NCI-H146 (cell line): ENCODE data around the gene METTL1.

Experiments
- DNase-seq: peaks from one replicate; lab custom pipeline; 2025; lab: John Stamatoyannopoulos, UW

Gene METTL1

DNA sequence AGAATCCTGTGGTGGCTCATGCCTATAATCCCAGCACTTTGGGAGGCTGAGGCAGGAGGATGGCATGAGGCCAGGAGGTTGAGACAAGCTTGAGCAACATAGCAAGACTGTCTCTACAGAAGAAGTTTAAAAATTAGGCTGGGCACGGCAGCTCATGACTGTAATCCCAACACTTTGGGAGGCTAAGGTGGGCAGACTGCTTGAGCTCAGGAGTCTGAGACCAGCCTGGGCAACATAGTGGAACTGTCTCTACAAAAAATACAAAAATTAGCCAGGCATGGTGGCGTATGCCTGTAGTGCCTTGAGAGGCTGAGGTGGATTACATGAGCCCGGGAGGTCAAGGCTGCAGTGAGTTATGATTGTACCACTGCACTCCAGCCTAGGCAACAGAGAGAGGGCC is 4.0 kb downstream of the METTL1 start:
- DNase-seq = no peak

DNA sequence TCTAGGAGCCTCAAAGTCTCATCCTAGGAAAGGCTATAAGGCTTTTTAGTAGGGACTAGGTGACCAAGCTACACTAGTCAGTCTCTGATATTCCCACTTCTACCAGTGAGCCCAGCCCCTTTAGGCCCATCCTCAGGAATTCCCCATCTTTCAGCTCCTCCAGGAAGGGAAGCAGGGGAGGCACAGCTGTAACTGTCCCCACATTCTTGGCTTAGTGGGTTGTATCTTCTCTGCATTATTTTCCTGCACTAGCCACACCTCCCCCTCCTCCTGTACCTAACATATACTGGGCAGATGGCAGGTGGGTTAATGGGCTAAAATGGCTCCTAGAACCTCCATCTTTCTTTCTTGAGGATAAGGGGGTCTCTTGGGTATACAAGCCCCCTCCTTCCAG is 4.6 kb downstream of the METTL1 start:
- no peak for DNase-seq

DNA sequence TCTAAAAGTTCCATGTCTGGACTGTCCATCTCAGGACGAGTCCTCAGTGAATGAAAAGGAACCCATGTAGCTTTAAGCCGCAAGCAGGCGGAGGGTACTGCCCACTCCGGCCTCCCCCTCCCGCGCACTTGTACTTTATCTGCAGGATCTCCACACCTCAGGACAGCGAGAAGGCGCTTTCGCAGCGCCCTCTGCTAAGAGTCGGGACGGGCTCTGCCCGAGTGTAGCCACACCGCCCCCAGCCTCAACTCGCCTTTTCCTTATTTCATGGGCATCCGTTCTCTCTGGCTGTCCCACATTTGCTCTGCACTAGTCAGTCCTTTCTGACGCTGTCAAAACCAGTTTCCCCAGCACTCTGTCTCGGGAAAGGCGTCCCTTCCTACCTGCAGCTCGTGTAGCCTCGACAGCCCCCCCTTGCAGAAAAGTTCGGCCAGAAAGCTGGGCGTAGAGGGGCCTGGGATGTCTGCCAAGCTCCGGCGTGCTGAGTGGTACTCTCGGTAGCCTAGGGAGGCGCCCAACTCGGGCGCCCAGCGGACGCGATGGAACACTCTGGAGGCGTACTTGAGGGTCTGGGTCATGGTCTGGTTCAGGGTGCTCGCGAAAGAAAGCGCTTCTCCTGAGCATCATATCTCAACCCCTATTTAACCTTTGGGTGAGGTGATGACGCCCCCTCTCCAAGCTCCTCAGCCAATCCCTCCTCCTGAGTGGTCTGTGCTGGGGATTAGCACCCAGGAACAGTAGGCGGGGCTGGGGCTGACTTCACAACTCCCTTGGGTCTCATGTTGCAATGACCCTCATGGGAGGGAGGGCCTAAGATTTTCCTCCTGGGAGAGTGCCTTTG is 5.2 kb downstream of the METTL1 start, which contains the start of gene CYP27B1:
Gene CYP27B1 (minus strand): TSS at position 615 of the 841 bp plus-strand sequence. CDS start 37 bp downstream, at position 578.
- DNase-seq = peak; percentile 10

DNA sequence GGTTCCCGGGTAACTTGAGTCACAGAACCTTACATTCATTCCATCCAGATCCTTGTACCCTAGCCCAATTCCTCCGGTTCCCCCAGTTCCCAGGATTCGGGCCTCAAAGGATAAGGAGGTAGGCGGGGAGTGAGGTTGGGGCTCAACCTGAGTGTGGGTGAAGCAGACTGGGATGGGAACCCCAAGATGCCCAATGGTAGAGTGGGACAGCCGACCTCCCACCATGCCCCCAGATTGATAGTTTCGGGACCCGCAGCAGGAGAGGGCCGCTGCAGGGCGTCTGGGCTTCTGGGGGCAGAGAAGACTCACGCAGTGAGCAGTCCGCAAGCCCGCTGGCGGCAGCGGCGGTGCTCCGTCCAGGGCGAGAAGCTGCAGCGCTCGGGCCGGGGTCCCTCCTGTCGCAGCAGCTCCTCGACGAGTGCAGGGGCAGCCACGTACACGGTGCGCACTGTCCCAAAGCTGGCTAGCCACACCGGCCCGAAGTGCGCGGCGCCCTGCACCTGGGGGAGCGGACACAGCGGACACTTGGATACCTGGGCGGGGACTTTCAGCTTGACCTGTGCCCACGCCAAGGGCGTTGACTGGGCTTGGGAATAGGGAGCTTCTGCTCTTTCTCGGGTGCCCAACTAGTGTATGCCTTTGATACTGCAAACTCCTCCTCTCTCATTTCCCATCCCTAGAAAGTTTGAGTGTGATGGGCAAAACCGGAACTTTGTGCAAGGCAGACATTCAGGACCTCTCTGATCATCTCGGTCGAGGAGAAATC is 6.0 kb downstream of the METTL1 start:
- DNase-seq = peak; percentile 17

DNA sequence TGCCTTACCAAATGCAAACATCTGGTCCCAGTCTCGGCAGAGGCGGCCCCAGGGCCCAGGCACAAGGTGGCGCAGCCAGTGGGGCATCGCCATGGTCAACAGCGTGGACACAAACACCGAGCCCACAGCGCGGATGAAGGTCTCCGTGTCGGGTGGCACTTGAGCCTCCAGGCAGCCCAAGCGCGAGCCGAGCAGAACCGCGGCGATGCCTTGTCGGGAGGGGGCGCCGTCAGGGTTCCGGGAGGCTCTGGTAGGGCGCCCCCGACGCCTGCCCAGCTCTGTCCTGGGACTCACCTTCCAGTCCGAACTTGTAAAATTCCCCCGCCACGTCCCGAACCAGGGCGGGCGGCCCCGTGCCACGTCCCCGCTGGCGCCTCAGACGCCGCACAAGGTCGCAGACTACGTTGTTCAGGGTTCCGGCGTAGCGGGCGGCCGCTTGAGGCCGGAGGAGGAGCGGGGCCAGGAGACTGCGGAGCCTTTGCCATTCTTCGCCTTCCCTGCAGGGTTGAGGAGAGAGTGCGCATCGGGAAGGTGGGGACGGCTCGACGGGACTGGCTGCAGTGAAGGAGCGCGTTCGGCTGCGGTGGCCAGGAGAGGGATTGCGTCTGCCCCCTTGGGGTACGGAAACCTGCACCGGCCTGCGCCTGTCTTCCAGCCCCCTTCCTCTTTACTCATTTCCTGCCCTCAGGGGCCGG is 6.8 kb downstream of the METTL1 start:
- DNase-seq = peak; percentile 55

DNA sequence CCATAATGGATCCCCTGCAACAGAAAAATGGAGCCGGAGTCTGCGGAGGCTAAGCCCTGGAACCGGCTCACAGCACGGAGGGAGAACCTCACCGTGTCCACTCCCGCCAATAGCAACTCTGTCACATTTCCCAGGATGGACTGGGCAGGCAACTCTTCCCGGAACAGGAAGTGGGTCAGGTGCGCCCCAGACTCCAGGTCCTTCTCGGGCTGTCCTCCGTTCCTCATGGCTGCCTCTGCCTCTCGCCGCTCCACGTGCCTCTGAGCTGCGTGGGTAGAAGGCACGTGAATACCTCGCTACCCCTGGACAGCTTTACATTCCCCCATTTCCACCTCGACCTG is 7.3 kb downstream of the METTL1 start:
- peak; percentile 65 for DNase-seq

DNA sequence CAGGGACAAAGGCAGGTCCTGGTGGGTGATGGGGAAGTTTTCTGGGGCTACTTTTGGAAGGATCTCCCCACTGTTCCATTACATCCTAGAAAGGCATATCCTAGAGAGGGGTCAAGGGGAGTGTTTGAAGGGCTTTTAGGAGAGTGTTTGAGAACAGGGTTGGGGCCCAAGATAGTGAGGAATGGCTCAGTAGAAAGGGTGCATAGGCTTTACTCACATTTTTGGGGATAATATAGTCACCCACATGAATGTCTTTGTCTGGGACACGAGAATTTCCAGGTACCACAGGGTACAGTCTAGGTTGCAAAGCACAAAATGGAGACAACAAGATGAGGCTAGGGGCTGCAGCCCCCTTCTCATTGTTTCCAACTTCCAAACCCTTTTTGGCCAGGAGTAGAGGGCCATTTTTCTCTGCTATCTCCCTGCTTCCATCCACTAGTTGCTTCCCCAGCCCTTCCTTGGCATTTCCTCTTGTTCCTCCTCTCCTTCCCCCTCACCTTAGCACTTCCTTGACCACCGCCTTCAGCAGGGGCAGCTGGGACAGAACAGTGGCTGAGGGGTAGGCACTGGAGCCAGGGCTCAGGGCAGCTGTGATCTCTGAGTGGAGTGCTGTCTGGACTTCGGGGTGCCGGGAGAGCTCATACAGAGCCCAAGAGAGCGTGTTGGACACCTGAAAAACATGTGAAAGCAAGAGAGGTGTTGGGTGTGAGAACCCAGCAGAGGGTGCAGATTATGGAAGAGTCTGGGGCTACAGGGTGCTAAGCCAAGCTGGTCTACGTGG is 7.8 kb downstream of the METTL1 start:
- no peak for DNase-seq

DNA sequence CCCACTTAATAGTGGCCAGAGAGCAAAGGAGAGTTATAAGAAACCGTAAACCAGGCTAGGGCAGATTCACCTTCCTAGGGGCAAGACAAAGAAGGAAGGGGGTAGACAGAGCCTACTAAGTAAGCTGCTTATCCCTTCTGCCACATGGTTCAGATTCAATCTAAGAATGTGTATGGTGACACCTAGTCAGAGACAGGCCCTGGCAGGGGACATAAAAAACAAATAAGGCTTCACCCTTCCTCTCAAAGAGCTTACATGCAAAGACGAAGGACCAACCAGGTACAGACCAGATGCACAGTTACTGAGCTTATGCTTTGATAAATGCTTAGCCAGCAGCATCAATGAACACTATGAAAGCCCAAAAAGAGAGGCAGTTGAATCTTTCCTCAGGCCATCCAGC is 9.4 kb downstream of the METTL1 start:
- DNase-seq = no peak

DNA sequence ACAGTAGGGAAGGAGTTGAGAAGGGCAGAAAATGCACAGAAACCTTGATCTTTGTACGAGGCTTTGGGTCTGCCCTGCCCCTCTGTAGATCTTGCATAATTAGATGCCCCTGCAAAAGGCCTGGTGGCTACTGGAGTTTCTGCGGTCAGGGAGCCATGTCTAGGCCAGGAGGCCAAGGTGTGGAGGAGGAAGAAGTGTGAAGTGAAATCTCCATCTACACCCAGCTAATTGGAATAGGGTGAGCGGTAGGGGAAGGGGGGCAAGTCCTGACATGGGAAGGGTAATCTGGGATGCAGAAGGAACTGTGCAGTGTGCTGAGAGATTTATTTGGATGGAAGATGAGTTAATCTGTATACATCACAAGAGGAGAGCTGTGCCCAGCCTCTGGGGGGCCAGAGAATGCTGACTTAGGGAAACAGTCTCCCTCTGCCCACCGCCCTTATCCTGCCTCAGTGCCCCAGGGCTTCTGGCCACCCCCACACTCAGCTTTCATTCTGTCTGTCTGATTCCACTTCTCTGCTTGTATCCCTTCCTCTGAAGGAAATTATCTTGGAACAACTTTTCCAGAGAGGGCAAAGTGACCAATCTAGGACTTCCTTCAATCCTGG is 10.4 kb downstream of the METTL1 start:
- DNase-seq = no peak

DNA sequence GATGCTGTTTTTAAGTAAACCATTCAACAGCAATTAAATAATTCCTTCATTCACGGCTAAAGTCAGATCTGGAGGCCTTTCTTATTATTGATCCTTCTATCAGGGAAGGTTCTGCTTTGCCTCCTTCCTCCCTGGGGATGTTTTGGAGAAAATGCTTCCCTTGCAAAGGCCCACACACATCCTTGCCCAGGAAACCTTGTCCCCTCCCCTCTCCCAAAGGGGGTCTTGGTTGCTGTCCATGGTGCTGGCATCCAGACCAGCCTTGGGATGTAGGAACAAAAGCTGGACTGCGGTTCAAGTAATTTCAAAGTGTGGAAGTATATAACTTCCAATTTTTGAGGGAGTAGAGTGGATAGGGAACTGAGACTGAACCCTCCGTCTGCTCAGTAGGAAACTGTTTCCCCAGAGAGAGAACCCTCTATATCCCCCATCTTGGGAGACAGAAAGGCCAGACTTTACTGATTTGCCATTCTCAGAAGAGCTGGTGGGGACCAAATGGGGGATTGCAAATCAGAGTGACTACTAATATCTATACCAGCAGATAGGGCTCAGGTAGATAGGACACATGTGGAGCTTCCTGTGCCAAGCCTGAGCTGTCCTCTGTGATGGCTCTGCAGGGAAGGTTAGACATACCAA is 11.4 kb downstream of the METTL1 start:
- DNase-seq = no peak

DNA sequence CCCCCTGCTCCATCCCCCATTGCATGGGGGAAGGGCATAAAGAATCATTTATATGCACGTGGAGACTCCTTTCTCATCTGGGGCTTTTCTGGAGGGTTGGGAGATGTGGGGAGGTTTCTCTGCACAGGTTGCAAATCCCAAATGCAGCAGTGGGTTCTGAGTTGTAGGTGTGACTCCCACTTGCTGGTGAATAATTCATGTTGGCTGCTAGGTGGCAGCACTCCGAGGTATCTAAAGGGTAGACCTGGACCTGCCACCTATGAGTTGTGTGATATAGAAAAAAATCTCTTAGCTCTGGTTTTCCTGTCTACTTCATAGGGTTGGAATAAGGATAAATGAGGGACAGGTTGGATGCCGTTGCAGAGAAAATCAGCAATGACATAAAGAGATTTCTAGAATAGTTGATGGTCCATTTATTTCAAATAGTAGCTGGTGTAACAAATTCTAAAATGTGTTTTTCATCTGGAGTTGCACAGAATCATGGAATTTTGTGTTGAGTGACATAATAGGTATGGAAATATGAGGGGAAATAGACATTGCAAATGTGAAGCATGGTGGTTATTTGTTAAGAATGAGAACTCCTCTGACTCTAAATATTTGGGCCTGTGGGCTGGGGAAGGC is 12.4 kb downstream of the METTL1 start:
- DNase-seq = peak; percentile 34

DNA sequence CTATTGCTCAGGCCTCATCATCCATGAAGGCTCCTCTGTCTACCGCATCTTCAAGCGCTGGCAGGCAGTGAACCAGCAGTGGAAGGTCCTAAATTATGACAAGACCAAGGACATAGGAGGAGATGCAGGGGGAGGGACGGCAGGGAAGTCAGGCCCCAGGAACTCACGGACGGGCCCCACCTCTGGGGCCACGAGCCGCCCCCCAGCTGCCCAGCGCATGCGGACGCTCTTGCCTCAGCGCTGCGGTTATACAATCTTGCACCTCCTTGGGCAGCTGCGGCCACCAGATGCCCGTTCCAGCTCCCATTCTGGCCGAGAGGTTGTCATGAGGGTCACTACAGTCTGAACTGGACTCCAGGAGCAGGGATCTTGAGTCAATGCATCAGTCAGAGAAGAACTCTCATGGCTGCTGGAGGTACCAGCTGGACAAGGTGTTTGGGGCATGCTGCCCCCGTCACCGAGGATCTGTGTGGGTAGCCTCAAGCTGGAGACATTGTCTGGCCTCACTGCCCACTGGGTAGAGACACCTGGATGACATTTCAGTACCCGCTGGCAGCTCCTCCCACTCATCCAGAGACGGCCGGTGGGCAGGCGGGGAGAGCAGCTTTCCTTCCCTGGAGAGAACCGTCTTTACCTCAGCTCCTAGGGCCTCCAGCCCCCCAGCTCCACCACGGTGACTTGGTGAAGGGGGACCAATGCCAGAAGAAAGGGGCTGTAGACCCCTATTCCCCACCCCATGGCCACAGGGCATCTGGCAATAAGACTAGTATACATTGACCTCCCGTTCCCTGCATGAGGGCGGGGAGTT is 13.1 kb downstream of the METTL1 start:
- DNase-seq = no peak

DNA sequence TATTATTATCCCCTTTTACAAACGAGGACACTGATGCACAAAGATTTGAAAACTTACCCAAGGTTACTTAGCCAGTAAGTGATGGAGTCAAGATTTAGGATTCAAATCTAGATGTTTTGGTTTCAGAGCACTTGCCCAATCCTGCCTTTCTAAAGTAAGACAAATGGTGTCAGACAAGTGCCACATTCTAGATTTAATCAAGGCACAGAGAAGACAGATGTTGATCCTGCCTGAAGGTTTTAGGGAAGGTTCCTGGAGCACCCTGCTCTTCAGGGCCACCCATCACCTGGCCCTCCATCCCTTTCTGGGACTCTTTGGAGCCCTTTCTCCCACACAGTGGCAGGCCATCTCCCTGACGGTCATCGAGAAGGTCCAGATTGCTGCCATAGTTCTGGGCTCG is 14.1 kb downstream of the METTL1 start:
- no peak for DNase-seq

DNA sequence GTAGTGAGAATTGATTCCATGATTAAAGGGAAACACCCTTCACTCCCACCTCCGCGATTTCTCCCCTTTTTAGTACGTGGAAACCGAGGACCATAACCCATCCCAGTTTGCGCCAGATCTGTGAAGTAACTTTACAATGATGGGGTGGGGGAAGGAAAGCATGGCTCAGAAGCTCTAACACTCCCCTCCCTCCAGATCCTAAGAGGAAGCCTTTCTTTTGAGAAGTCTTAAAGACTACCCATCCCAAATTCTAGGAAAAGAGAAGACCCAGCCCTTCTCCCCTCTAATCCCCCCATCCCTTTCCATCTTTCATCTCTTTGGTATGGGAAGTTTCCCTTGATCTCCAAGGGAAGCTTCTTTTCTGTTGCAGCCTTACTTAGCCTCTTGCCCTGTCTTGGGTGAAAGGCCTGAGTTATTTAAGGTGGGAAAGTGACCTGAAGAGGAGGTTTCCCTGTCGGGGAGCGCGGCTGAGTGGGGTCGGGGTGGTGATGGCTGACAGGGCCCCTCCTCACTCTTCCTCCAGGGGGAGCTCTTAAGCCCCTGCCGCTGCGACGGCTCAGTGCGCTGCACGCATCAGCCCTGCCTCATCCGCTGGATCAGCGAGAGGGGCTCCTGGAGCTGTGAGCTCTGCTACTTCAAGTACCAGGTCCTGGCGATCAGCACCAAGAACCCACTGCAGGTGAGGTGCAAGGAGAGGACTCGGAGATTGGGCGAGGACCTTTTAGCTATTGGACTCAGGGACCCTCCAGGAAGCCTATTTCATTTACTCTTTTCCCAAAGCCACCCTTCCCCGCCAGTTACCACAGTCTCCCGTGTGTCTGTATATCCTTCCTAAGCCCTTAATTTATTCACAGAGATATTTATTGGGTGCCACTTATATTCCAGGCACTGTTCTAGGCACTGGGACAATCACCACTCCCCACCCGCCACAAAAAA is 15.2 kb downstream of the METTL1 start:
- peak; percentile 10 for DNase-seq

DNA sequence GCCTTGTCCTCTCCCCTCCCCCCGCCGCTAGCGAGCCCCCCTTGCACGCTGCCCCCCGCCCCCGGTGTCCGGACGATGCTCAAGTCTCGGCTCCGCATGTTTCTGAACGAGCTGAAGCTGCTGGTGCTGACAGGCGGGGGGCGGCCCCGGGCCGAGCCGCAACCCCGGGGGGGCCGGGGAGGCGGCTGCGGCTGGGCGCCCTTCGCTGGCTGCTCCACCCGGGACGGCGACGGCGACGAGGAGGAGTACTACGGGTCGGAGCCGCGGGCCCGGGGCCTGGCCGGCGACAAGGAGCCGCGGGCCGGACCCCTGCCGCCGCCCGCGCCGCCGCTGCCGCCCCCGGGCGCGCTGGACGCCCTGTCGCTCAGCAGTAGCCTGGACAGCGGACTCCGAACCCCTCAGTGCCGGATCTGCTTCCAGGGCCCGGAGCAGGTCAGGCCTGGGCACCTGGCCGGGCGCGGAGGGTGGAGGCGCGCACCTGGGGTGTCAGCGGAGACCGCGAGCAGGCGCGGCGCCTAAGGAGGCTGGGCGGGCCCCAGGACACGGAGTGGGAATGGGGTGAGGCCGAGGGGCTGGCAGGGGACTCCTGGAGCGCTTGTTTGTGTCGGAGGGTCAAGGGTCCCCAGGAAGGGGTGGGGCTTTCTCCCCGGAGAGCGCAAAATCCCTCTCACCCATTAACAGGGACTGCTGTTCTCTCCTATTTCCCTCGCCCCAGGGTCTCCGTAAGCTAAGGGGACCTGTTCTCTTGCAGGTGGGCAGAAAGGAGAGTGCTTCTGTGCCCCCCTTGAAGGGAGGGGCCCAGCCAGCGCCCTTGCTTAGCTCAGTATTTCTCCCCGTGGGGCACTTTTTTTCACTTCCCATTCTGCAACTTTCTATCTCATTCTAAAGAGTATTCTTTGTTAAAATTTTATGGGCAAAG is 16.2 kb downstream of the METTL1 start:
- peak; percentile 74 for DNase-seq

DNA sequence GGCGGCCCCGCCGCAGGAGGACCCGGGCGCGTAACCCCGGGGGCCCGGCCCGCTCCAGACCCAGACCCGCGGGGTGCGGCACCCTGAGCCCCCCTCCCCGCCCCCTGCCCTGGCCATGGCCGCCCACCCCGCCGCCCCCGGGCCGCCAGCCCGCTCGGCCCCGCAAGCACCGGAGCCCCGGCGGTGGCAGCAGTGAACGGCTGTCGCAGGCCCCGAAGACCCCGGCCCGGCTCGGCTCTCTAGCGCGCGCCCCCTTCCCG is 16.8 kb downstream of the METTL1 start:
- no peak for DNase-seq

DNA sequence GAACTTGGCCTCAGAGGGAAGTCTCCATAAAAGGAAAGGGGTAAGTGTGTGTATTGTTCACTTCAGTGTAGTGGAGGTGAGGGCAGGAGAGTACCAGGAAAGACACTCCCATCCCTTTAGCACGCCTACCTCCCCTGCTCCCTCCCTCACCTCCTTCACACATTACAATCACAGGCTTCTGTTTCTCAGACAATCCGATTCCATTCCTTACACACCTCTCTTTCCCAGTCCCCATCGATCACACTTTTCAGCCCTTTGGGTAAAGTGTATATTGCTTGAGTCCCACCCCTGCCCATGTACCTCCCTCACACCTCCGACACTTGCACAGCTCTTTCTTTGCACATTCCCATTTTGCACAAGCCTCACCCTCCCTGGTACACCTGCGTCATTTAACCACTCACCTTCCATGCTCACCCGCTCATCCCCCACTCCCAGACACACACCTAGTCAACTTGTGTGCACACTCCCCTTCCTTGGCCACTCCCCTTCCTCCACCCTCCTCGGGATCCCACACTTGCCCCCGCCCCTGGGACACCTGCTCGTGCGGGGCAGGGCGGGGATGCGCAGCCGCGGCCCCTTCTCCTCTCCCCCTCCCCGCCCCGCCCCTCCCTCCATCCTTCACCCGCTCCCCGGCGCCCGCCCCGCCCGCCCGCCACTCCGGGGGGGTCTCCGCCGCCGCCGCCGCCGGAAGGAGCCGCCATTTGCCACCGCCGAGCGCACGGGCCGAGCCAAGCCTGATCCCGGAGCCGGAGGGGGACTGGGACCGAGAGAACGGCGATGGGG is 17.3 kb downstream of the METTL1 start, which contains the start of gene MARCHF9:
Gene MARCHF9 (plus strand): TSS at position 693 of the 783 bp plus-strand sequence. CDS start 426 bp downstream, outside the sequence.
- DNase-seq = peak; percentile 94
